PFSK-1 (cell line): ENCODE data around the gene CD27.

ENCODE experiments used
- FOXP2 ChIP-seq: optimal IDR thresholded peaks from 2 replicates; pipeline ENCODE3; 2011; ENCODE audit warnings: borderline replicate concordance, control low read depth, inconsistent platforms; ENCODE audit not compliant: insufficient read depth; ENCODE audit errors: extremely low read length, extremely low read depth
- POLR2AphosphoS5 ChIP-seq: IDR thresholded peaks from 2 replicates; pipeline ENCODE4 v1.6.1; 2012; ENCODE audit warnings: low read depth, mild to moderate bottlenecking, control low read depth, low read length, moderate library complexity
- REST ChIP-seq, 2 experiments: IDR thresholded peaks; 2 replicates each; pipeline versions ENCODE4 v1.6.1 to v1.8.0; 2011 to 2012; ENCODE audit warnings: low read depth in 2 of 2, low read length in 2 of 2, control low read depth in 1 of 2, inconsistent platforms in 1 of 2, mild to moderate bottlenecking in 1 of 2, moderate library complexity in 1 of 2; ENCODE audit not compliant: insufficient read depth in 1 of 2
- SIN3A ChIP-seq: IDR thresholded peaks from 2 replicates; pipeline ENCODE4 v1.6.1; 2012; ENCODE audit warnings: mild to moderate bottlenecking, low read length, moderate library complexity, borderline replicate concordance; ENCODE audit not compliant: insufficient read depth
- TAF1 ChIP-seq: IDR thresholded peaks from 2 replicates; pipeline ENCODE4 v1.6.1; 2012; ENCODE audit warnings: low read length, control low read depth, borderline replicate concordance; ENCODE audit not compliant: insufficient read depth

The CD27 gene

GRCh38 chr12:6463858-6464257 is 19.1 kb downstream of the CD27 start:
- TF ChIP-seq TAF1 (no peak), REST (IDR thresholded peaks at IDR 0.05; ENCODE audit: insufficient read depth in 1 of 2, low read depth in 2 of 2, low read length in 2 of 2) (no peak), POLR2AphosphoS5 (no peak), FOXP2 (no peak)

- TF ChIP-seq POLR2AphosphoS5 (no peak), TAF1 (no peak), REST (IDR thresholded peaks at IDR 0.05; ENCODE audit: insufficient read depth in 1 of 2, low read depth in 2 of 2, low read length in 2 of 2) (no peak), SIN3A (no peak)
These were observed 19.8 kb downstream of the CD27 start for GRCh38 chr12:6464531-6464930.

- TF ChIP-seq POLR2AphosphoS5 (no peak), REST (IDR thresholded peaks at IDR 0.05; ENCODE audit: insufficient read depth in 1 of 2, low read depth in 2 of 2, low read length in 2 of 2) (no peak), SIN3A (no peak), FOXP2 (no peak), TAF1 (no peak)
These were observed 20.9 kb downstream of the CD27 start for GRCh38 chr12:6465467-6466183.

- TF ChIP-seq REST (IDR thresholded peaks at IDR 0.05; ENCODE audit: insufficient read depth in 1 of 2, low read depth in 2 of 2, low read length in 2 of 2) (no peak), TAF1 (no peak), FOXP2 (no peak), SIN3A (no peak), POLR2AphosphoS5 (no peak)
These were observed 21.4 kb downstream of the CD27 start for GRCh38 chr12:6466184-6466573.

GRCh38 chr12:6468283-6468575 is 23.5 kb downstream of the CD27 start:
- TF ChIP-seq TAF1: no peak
- no peak for TF ChIP-seq REST (IDR thresholded peaks at IDR 0.05; ENCODE audit: insufficient read depth in 1 of 2, low read depth in 2 of 2, low read length in 2 of 2)
- TF ChIP-seq FOXP2: no peak
- no peak for TF ChIP-seq POLR2AphosphoS5
- no peak for TF ChIP-seq SIN3A
